Raji (cell line): ENCODE measurements around the gene PRM3.

Experiments
- POLR2A ChIP-seq: IDR thresholded peaks from 2 replicates; pipeline ENCODE4 v1.6.1; 2011; ENCODE audit warnings: low read depth, low read length, control low read depth; ENCODE audit not compliant: insufficient read depth

The PRM3 gene, protein sequence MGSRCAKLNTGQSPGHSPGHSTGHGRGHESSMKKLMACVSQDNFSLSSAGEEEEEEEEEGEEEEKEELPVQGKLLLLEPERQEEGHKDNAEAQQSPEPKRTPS

DNA sequence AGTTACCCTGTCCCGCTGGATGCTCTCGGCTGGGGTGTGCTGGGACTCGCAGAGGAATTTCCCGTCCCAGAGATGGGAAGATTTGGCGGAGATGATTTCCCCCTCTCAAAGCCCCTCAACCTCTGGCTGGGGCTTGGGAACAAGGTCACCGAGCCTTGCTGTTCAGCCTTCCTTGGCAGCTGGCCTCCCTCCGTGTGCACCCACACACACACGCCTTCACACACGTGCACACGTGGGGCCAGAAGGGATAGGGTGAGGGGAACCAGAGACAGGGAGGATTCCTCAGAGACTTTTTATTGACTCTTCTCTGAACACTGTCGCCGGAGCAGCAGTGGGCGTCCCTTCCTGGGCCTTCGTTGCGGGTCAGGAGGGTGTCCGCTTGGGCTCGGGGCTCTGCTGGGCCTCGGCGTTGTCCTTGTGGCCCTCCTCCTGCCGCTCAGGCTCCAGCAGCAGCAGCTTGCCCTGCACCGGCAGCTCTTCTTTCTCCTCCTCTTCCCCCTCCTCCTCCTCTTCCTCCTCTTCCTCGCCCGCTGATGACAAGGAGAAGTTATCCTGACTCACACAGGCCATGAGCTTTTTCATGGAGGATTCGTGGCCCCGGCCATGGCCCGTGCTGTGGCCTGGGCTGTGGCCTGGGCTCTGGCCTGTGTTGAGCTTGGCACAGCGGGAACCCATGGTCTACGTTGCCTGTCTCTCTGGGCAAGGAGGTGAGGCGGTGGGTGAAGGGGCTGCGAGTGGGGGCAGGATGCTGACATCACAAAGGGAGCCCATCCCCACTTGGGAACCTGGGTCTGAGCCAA, at the start of gene PRM3:
Gene PRM3 (minus strand): TSS at position 709 of the 800 bp plus-strand sequence. CDS start 34 bp downstream, at position 675.
- TF ChIP-seq POLR2A = no peak

DNA sequence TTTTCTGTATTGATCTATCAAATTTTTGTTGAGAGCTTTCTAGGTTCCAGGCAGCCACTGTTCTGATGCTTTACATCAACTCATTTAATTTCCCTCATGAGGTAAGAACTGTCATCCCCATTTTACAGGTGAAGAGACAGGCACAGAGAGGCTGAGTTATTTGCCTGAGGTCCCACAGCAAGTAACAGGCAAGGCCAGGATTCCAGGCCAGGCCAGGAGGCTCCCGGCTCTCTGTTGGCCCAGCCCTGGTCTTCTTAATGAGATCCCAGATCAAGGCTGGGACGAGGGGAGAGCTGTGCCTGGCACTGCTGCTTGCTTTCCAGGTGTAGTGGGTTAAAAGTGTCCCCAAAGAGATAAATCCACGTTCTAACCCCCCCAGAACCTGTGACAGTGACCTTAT, 49.4 kb upstream of the PRM3 start:
- no peak for TF ChIP-seq POLR2A

DNA sequence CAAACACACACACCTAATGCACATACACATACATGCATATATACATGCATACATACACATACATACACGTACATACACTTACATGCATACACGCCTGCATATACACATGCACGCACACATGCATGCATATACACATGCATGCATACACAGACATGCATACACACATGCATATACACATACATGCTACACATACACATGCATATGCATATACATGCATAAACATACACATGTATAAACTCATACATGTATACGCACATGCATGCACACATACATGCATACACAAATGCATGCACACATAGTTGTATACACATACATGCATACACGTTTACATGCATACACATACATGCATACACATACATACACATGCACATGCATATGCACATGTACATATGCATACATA, 48.2 kb upstream of the PRM3 start:
- no peak for TF ChIP-seq POLR2A

DNA sequence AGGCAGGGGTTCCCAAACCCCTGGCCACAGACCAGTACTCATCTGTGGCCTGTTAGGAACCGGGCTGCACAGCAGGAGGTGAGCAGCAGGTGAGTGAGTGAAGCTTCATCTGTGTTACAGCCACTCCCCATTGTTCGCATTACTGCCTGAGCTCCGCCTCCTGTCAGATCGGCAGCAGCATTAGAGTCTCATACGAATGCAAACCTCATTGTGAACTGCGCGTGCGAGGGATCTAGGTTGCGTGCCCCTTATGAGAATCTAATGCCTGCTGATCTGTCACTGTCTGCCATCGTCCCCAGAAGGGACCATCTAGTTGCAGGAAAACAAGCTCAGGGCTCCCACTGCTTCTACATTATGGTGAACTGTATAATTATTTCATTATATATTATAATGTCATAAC, 46.7 kb upstream of the PRM3 start:
- TF ChIP-seq POLR2A = no peak

DNA sequence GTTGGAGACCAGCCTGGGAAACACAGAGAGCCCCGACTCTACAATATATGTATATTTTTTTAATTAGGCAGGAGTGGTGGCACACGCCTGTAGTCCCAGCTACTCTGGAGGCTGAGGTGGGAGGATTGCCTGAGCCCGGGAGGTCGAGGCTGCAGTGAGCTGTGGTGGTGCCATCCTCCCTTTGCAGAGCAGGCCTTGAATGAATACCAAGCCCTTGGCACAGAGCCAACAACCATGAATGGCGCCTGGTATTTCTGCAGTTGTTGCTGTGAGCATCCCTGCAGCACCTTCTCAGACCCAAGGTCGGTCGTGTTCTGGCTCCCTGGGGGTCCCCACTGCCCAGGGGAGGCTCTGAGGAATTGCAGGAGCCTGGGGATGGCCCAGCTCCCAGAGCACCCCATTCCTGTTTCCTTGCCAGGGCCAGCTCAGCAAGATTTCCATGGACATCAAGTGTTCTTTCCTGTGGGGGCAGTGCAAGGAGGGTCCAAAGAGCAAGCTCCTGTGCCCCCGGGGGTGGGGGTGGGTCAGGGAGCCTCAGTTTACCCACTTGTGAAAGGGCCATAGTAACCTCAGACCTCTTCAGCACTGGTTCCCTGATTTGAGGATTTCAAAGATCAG, 46.2 kb upstream of the PRM3 start:
- no peak for TF ChIP-seq POLR2A

DNA sequence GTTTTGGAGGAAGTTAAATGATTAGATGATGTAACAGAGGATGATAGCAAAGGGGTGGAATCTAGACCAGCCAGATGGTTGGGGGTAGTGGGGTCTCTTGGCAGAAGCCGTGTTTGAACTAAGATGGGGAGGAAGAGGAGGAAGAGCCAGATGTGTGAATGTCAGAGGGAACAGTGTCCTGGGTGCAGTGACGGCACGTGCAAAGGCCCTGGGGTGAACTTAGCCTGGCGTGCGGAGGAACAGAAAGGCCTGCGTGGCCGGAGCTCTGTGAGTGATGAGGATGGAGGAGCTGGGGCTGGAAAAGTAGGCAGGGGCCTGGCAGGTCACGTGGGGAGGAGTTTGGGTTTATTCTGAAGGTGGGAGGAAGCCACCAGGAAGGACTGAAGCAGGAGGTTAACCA, 45.4 kb upstream of the PRM3 start:
- TF ChIP-seq POLR2A = no peak

DNA sequence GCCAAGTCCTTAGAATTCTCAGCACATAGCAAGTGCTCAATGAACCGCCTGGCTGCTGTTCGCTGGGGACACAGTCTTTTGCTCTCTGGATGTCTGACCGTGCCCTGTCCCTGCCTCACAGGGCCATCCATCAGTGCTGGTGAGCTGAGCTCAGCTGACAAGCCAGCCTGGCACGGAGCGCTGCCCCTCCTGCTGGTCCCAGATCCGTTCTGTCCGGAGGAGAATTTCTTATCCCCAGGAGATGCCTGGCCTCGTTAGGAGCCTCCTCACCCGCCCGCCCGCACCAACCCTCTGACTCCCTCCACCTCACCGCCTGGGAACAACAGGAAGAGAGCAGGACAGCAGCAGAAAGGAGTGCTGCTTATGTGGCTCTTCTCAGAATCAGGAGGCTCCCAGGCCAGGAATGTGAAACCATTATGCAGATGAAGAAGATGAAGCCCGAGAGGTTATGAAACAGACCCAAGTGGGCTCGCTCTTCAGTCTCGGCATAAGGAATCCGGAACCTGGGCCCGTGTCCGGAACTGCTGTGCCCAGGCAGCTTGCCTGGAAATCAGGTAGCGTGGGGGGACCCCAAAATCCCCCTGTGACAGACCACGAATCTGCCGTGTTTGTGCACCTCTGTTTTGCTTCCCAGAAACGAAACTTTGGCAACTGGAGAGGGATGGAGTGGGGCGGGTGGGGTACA, 43.0 kb upstream of the PRM3 start:
- TF ChIP-seq POLR2A = no peak

DNA sequence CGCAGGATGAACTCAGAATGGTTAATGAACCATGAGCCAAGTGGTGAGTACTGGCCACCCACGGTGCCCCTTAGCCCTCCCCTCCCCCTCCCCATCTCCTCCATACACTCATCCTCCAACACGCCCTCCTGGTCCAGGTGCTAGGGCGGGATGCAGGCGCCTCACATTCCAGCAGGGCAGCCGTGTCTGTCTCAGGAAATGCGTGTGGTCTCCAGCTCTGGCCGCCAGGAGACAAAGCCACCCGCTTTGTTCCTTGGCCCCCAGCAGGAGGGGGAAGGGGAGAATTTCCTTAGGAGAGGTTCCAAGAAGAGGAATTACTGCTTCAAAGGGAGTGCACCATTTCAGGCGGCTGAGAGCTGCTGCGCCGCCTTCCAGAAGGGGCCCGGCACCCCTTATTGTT, 42.1 kb upstream of the PRM3 start:
- TF ChIP-seq POLR2A = no peak

DNA sequence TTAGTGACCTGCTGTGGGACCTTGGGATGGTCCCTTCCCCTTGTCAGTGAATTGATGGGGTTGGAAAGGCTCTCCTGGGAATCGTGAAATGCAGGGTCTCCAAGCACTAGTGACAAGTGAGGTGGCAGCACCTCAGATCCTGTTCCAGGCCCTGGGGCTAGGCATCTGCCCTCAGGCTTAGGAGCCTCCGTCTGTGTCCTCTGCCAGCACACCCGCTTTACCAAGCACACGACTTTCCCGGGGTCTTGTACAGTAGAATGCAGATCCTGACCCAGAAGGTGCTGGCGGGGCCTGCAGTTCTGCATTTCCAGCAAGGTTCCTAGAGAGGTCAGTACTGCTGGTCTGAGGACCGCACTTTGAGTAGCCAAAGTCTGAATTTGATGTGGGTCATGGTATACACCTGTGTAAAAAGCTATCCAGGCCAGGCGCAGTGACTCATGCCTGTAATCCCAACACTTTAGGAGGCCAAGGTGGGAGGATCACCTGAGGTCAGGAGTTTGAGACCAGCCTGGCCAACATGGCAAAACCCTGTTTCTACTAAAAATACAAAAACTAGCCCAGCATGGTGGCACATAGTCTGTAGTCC, 41.0 kb upstream of the PRM3 start:
- no peak for TF ChIP-seq POLR2A

DNA sequence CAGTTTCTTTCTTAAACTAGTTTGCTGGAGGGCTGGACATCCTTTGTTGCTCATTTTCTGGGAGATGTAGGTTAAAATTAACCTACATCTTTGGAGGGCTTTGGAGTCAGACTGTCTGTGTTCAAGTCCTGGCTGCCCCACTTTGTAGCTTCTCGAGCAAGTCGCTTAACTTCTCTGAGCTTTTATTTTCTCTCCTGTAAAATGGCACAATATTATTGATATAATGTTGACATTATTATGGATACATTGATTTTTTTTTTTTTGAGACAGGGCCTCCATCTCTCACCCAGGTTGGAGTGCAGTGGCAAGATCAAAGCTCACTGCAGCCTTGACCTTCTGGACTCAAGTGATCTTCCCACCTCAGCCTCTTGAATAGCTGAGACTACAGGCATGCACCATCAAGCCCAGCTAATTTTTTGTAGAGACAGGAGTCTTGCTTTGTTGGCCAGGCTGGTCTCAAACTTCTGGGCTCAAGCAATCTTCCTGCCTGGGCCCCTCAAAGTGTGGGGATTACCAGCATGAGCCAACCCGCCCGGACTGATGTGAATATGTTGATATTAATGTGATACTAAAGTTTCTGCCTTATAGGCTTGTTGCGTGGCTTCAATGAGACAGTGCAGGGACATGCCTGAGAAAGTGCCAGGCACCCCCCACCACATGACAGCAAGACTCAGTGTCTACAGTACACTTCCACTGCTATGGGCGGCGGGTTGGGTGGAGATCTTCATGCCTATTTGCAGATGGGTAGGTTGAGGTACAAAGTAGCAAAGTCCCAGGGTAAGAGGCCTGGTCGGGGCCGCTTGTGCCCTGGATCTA, 40.3 kb upstream of the PRM3 start:
- no peak for TF ChIP-seq POLR2A

DNA sequence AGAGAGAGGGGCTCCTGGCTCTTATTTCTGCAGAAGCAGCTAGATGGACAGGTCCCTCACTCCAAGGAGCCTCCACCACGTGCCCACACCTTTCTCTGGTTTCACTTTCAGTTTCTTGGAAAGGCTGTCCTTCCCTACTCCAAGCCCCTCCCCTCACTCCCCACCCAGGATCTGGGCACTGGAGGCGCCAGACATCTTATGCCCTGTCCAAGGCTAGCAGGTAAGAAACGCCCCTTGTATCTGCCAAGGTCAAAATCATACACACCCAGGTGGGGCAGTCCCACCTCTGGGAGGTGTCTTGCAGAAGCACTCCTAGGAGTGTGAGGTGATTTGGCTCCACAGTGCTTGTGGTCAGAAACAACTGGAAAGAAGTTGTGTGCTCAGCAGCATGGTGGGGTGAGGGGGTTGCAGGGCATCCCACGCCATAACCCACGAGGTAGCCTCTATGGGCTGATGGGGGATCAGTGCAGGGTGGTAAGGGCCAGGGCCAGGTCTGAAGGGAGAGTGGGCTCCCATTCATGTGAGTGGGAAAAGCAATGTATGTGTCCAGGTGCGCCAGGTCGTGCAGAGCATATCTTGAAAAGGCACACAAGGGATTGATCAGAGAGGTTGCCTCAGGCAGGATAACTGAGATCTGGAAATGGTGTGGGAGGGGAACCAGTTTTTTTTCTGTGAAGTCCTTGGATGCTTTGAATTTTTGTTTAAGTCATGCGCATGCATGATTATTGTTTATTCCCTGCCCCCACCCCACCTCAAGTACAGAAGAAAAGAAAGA, 39.5 kb upstream of the PRM3 start:
- no peak for TF ChIP-seq POLR2A

DNA sequence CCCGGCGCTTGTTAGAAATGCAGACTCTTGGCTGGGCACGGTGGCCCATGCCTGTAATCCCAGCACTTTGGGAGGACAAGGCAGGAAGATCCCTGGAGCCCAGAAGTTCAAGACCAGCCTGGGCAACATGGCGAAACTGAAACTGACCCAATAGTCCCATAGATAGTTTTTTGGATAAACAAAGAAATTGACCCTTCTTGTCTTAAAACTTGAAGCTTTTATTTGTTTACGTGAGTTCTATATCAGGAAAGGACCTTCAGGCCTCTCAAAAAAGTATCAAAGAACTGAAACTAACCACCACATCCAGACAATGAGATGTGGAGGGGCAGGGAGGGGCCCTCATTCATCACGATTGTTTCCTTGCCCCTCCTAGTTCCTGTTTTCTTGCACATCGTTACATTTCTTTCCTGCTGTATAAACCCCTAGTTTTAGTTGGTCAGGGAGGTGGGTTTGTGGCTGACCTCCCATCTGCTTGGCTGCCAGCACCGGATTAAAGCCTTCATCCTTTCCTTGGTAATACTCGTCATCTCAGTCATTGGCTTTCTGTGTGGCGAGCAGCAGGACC, 37.6 kb upstream of the PRM3 start:
- TF ChIP-seq POLR2A = 0 out of 2 replicates have a peak, but pooled peaks have one; percentile 30

DNA sequence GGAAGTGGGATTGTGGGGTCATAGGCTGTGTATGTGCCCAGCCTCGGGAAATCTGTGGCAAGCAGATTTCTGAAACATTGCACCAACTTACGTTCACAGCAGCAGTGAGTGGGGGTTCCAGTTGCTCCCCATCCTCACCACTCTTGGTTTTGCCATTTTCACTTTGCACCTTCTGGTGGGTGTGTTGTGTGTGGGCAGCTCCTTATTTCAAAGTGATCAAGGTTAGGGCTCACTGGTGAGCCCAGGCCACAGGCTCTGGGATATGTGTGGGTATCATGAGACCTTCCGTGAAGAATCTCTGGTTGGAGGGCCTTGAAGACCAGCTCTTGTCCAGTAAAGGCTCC, 37.2 kb upstream of the PRM3 start:
- no peak for TF ChIP-seq POLR2A
